SJCRH30 (cell line): ENCODE data around the gene MRPS5. TPM values are rescaled to one million over a fixed set of nuclear protein-coding genes. Genes with fewer than 3 reads are reported as not detected.

Source experiments
- DNase-seq, 2 experiments: peaks; one replicate each; pipeline ENCODE4 v3.0.0-alpha.2; 2015 to 2020
- H3K27ac ChIP-seq: fragments of 250-450 bp; sonication (Bioruptor Pico); 2 replicates; pipeline ENCODE4 v1.5.1; 2020; ENCODE audit warnings: mild to moderate bottlenecking, moderate library complexity
- H3K27me3 ChIP-seq: fragments of 250-450 bp; sonication (Bioruptor Pico); 2 replicates; pipeline ENCODE4 v1.5.1; 2020; ENCODE audit warnings: mild to moderate bottlenecking, moderate library complexity
- H3K36me3 ChIP-seq: fragments of 250-450 bp; sonication (Bioruptor Pico); 2 replicates; pipeline ENCODE4 v1.5.1; 2020; ENCODE audit warnings: mild to moderate bottlenecking, moderate library complexity
- H3K4me1 ChIP-seq: fragments of 250-450 bp; sonication (Bioruptor Pico); 2 replicates; pipeline ENCODE4 v1.5.1; 2020; ENCODE audit warnings: mild to moderate bottlenecking, moderate library complexity
- H3K4me3 ChIP-seq: fragments of 250-450 bp; sonication (Bioruptor Pico); 2 replicates; pipeline ENCODE4 v1.5.1; 2020; ENCODE audit warnings: mild to moderate bottlenecking, moderate library complexity
- H3K9me3 ChIP-seq: fragments of 250-450 bp; sonication (Bioruptor Pico); replicated peaks from 2 replicates; pipeline ENCODE4 v1.5.1; 2020; ENCODE audit warnings: mild to moderate bottlenecking, moderate library complexity
- total RNA-seq: library from RNA; depleted of rRNA; stranded (reverse); fragments of >200 nt; shearing (Covaris generic); gene quantifications from 2 replicates; pipeline ENCODE4 v1.2.3, GENCODE V29; 2014; rRNA removed

MRPS5 gene
- 62.0 and 63.6 TPM in 2 replicates for total RNA-seq

- Histone ChIP-seq H3K4me3 (peak within 1 kb of the TSS; percentile 98), H3K4me1 (peaks cover 5% of the 10 kb centered on the region; the same call in 1 of the 2 replicates), H3K36me3 (peaks cover 3% of the 10 kb centered on the region), H3K27ac (peak within 1 kb of the TSS; percentile 96), H3K27me3 (no peaks in the 10 kb centered on the region), H3K9me3 (no peaks in the 10 kb centered on the region)
- peak; percentile 84 to 85 for DNase-seq
Measured at GRCh38 chr2:95121407-95122196, at the start of gene MRPS5. Gene MRPS5, minus strand, starts transcription at chr2:95121808. Its CDS starts 17 bp downstream, at chr2:95121791.

GRCh38 chr2:95166065-95166763, 44.6 kb upstream of the MRPS5 start:
- H3K27ac ChIP-seq: peak overlapping the region; percentile 99
- no peaks in the 10 kb centered on the region for H3K9me3 ChIP-seq
- H3K27me3 ChIP-seq: no peaks in the 10 kb centered on the region

GRCh38 chr2:95165371-95166064, 43.9 kb upstream of the MRPS5 start, which contains the start of gene ZNF2:
Gene ZNF2, plus strand, starts transcription at chr2:95165809. Its CDS starts 10,418 bp downstream, at chr2:95176227.
- H3K4me3 ChIP-seq: peak within 1 kb of the TSS; percentile 83
- no peaks in the 10 kb centered on the region for H3K27me3 ChIP-seq
- H3K27ac ChIP-seq: peak within 1 kb of the TSS; percentile 99
- DNase-seq: peak; percentile 97 to 98
- H3K4me1 ChIP-seq: peaks cover 9% of the 10 kb centered on the region; the same call in 1 of the 2 replicates
- H3K9me3 ChIP-seq: no peaks in the 10 kb centered on the region
- H3K36me3 ChIP-seq: no peaks in the 10 kb centered on the region

More at GRCh38 chr2:95166065-95166763, 44.6 kb upstream of the MRPS5 start:
- Histone ChIP-seq H3K4me3 (peak overlapping the region; percentile 83), H3K4me1 (peaks cover 9% of the 10 kb centered on the region; the same call in 1 of the 2 replicates), H3K36me3 (no peaks in the 10 kb centered on the region)
- no peak for DNase-seq

GRCh38 chr2:95165030-95165370, 43.4 kb upstream of the MRPS5 start:
- no peak for DNase-seq
- Histone ChIP-seq H3K9me3 (no peaks in the 10 kb centered on the region), H3K27me3 (no peaks in the 10 kb centered on the region), H3K4me3 (peak overlapping the region; percentile 83), H3K4me1 (peaks cover 9% of the 10 kb centered on the region; the same call in 1 of the 2 replicates), H3K27ac (peak overlapping the region; percentile 99), H3K36me3 (no peaks in the 10 kb centered on the region)

GRCh38 chr2:95159690-95160449, 38.3 kb upstream of the MRPS5 start, which contains the start of gene ZNF514:
Gene ZNF514, minus strand, starts transcription at chr2:95159848. Its CDS starts 6,595 bp downstream, at chr2:95153253.
- no peaks in the 10 kb centered on the region for H3K27me3 ChIP-seq
- H3K9me3 ChIP-seq: peaks cover 4% of the 10 kb centered on the region
- 0 out of 2 replicates have a peak, but pooled peaks cover 4% of the 10 kb centered on the region for H3K4me1 ChIP-seq
- H3K27ac ChIP-seq: no peak within 1 kb of the TSS
- peak within 1 kb of the TSS; percentile 61 for H3K4me3 ChIP-seq
- H3K36me3 ChIP-seq: no peaks in the 10 kb centered on the region
- DNase-seq: peak; percentile 66 to 70

- Histone ChIP-seq H3K36me3 (no peaks in the 10 kb centered on the region; the same call in 1 of the 2 replicates), H3K27me3 (no peaks in the 10 kb centered on the region), H3K4me1 (no peaks in the 10 kb centered on the region), H3K9me3 (peaks cover 4% of the 10 kb centered on the region), H3K27ac (no peak overlapping the region), H3K4me3 (peak overlapping the region; percentile 61)
- peak; percentile 22 to 39 for DNase-seq
Measured at GRCh38 chr2:95158891-95159619, 37.4 kb upstream of the MRPS5 start.

- no peaks in the 10 kb centered on the region for H3K27me3 ChIP-seq
- H3K27ac ChIP-seq: no peak overlapping the region
- no peaks in the 10 kb centered on the region; the same call in 1 of the 2 replicates for H3K36me3 ChIP-seq
- DNase-seq: no peak
- no peaks in the 10 kb centered on the region for H3K4me1 ChIP-seq
- H3K9me3 ChIP-seq: peaks cover 4% of the 10 kb centered on the region
- H3K4me3 ChIP-seq: peak overlapping the region; percentile 61; the same call in 1 of the 2 replicates
Measured at GRCh38 chr2:95158441-95158840, 36.8 kb upstream of the MRPS5 start.

GRCh38 chr2:95149397-95149984, 27.9 kb upstream of the MRPS5 start:
- Histone ChIP-seq H3K27me3 (no peaks in the 10 kb centered on the region), H3K27ac (no peak overlapping the region), H3K36me3 (peaks cover 28% of the 10 kb centered on the region), H3K4me3 (no peak overlapping the region), H3K4me1 (no peaks in the 10 kb centered on the region), H3K9me3 (peaks cover 48% of the 10 kb centered on the region)
- DNase-seq: peak in 1 of 2 experiments; percentile 13

GRCh38 chr2:95143838-95144237, 22.2 kb upstream of the MRPS5 start:
- H3K4me1 ChIP-seq: no peaks in the 10 kb centered on the region
- no peak overlapping the region for H3K4me3 ChIP-seq
- no peaks in the 10 kb centered on the region; the same call in 1 of the 2 replicates for H3K36me3 ChIP-seq
- no peaks in the 10 kb centered on the region for H3K27me3 ChIP-seq
- H3K9me3 ChIP-seq: peaks cover 29% of the 10 kb centered on the region
- DNase-seq: no peak
- H3K27ac ChIP-seq: no peak overlapping the region

GRCh38 chr2:95138702-95139101, 17.1 kb upstream of the MRPS5 start:
- Histone ChIP-seq H3K36me3 (no peaks in the 10 kb centered on the region), H3K27me3 (no peaks in the 10 kb centered on the region), H3K4me3 (no peak overlapping the region), H3K4me1 (no peaks in the 10 kb centered on the region), H3K27ac (no peak overlapping the region), H3K9me3 (peaks cover 6% of the 10 kb centered on the region)
- no peak for DNase-seq

GRCh38 chr2:95122197-95122551, 566 bp upstream of the MRPS5 start:
- no peak for DNase-seq
- Histone ChIP-seq H3K9me3 (no peaks in the 10 kb centered on the region), H3K36me3 (peaks cover 3% of the 10 kb centered on the region), H3K4me3 (peak overlapping the region; percentile 98), H3K4me1 (peaks cover 5% of the 10 kb centered on the region; the same call in 1 of the 2 replicates), H3K27me3 (no peaks in the 10 kb centered on the region), H3K27ac (peak overlapping the region; percentile 96; the same call in 1 of the 2 replicates)

- DNase-seq: no peak
- no peaks in the 10 kb centered on the region for H3K27me3 ChIP-seq
- peaks cover 5% of the 10 kb centered on the region; the same call in 1 of the 2 replicates for H3K4me1 ChIP-seq
- H3K27ac ChIP-seq: peak overlapping the region; percentile 96
- H3K9me3 ChIP-seq: no peaks in the 10 kb centered on the region
- H3K36me3 ChIP-seq: peaks cover 7% of the 10 kb centered on the region
- peak overlapping the region; percentile 98 for H3K4me3 ChIP-seq
Measured at GRCh38 chr2:95121093-95121406, 558 bp downstream of the MRPS5 start.

GRCh38 chr2:95115418-95115817, 6.2 kb downstream of the MRPS5 start:
- Histone ChIP-seq H3K9me3 (no peaks in the 10 kb centered on the region), H3K27me3 (no peaks in the 10 kb centered on the region), H3K4me1 (no peaks in the 10 kb centered on the region), H3K27ac (no peak overlapping the region), H3K36me3 (peaks cover 50% of the 10 kb centered on the region), H3K4me3 (no peak overlapping the region)
- peak; percentile 63 to 77 for DNase-seq
